Mesendoderm (in vitro differentiated cells): ENCODE results near the gene GNAQ.

Experiments
- DNase-seq: peaks from one replicate; pipeline ENCODE4 v3.0.0; 2013
- H2AK5ac ChIP-seq: 2 replicates; pipeline ENCODE4 v1.6.1; 2013; ENCODE audit warnings: low read length, inconsistent platforms
- H2BK120ac ChIP-seq: 2 replicates; pipeline ENCODE4 v1.6.1; 2013; ENCODE audit warnings: low read depth, mild to moderate bottlenecking, low read length, moderate library complexity, mixed read lengths
- H2BK15ac ChIP-seq: replicated peaks from 2 replicates; pipeline ENCODE4 v1.6.1; 2013; ENCODE audit warnings: low read depth, mild to moderate bottlenecking, moderate library complexity
- H2BK5ac ChIP-seq: 2 replicates; pipeline ENCODE4 v1.6.1; 2013; ENCODE audit warnings: low read length, inconsistent platforms
- H3K18ac ChIP-seq: 2 replicates; pipeline ENCODE4 v1.6.1; 2013; ENCODE audit warnings: mild to moderate bottlenecking, low read length, mixed read lengths
- H3K23ac ChIP-seq: one replicate; pipeline ENCODE4 v1.6.1; 2013; ENCODE audit warnings: low read length
- H3K27ac ChIP-seq: 2 replicates; pipeline ENCODE4 v1.5.1; 2013; ENCODE audit warnings: low read depth, mild to moderate bottlenecking, inconsistent platforms, low read length, moderate library complexity
- H3K27me3 ChIP-seq: 2 replicates; pipeline ENCODE4 v1.6.1; 2013; ENCODE audit warnings: low read length, control low read depth, mild to moderate bottlenecking, inconsistent platforms; ENCODE audit not compliant: insufficient read depth, poor library complexity
- H3K36me3 ChIP-seq: 2 replicates; pipeline ENCODE4 v1.6.1; 2013; ENCODE audit warnings: low read length, inconsistent platforms; ENCODE audit not compliant: control insufficient read depth, insufficient read depth
- H3K4ac ChIP-seq: one replicate; pipeline ENCODE4 v1.6.1; 2013; ENCODE audit warnings: low read depth, mild to moderate bottlenecking, low read length, moderate library complexity
- H3K4me1 ChIP-seq: 2 replicates; pipeline ENCODE4 v1.6.1; 2013; ENCODE audit warnings: low read depth, low read length, inconsistent platforms; ENCODE audit not compliant: control insufficient read depth
- H3K4me2 ChIP-seq: 2 replicates; pipeline ENCODE4 v1.6.1; 2013; ENCODE audit warnings: low read length
- H3K4me3 ChIP-seq: 2 replicates; pipeline ENCODE4 v1.5.1; 2013; ENCODE audit warnings: mild to moderate bottlenecking, low read length
- H3K56ac ChIP-seq: one replicate; pipeline ENCODE4 v1.6.1; 2013; ENCODE audit warnings: low read length
- H3K79me1 ChIP-seq: 2 replicates; pipeline ENCODE4 v1.6.1; 2013; ENCODE audit warnings: low read length, inconsistent platforms
- H3K79me2 ChIP-seq: 2 replicates; pipeline ENCODE4 v1.6.1; 2013; ENCODE audit warnings: mild to moderate bottlenecking, low read length; ENCODE audit not compliant: control insufficient read depth, insufficient read depth
- H3K9ac ChIP-seq: 2 replicates; pipeline ENCODE4 v1.6.1; 2013; ENCODE audit warnings: low read length, inconsistent platforms
- H4K5ac ChIP-seq: one replicate; pipeline ENCODE4 v1.6.1; 2013; ENCODE audit warnings: low read length
- H4K8ac ChIP-seq: one replicate; pipeline ENCODE4 v1.6.1; 2013; ENCODE audit warnings: low read depth, mild to moderate bottlenecking, control low read depth, low read length, moderate library complexity
- WGBS: extraction: QIAGEN DNeasy Blood & Tissue Kit; methylation state at CpG from one replicate; pipeline ENCODE4 v1.1.7; 2013; ENCODE audit warnings: low lambda C conversion rate, missing lambda C conversion rate; ENCODE audit not compliant: insufficient coverage; ENCODE audit errors: extremely low coverage; 5-methylcytosine and 5-hydroxymethylcytosine counted together

GNAQ gene

GRCh38 chr9:78014776-78015175, 16.8 kb downstream of the GNAQ start:
- Histone ChIP-seq H3K18ac (no peak overlapping the region), H3K9ac (no peak overlapping the region), H3K4ac (no peak overlapping the region), H2BK5ac (no peak overlapping the region), H3K27me3 (peaks cover 2% of the 10 kb centered on the region), H3K79me1 (peaks cover 13% of the 10 kb centered on the region), H3K79me2 (peaks cover 36% of the 10 kb centered on the region), H2BK120ac (no peak overlapping the region), H3K23ac (no peak overlapping the region), H4K8ac (no peak overlapping the region), H2AK5ac (no peak overlapping the region), H3K4me3 (no peak overlapping the region), H4K5ac (no peak overlapping the region), H2BK15ac (no peak overlapping the region), H3K56ac (no peak overlapping the region), H3K4me1 (peaks cover 5% of the 10 kb centered on the region), H3K4me2 (no peak overlapping the region), H3K36me3 (no peaks in the 10 kb centered on the region), H3K27ac (no peak overlapping the region)
- DNase-seq: no peak
- WGBS: no CpG with 5 or more reads among the region's 6 CpGs

- H3K36me3 ChIP-seq: no peaks in the 10 kb centered on the region
- H3K27ac ChIP-seq: no peak overlapping the region
- no peak overlapping the region for H3K18ac ChIP-seq
- no peak overlapping the region for H4K5ac ChIP-seq
- H2AK5ac ChIP-seq: no peak overlapping the region
- no peak overlapping the region for H3K4ac ChIP-seq
- no peak overlapping the region for H2BK120ac ChIP-seq
- no CpG with 5 or more reads among the region's 1 CpG for WGBS
- H4K8ac ChIP-seq: no peak overlapping the region
- H2BK15ac ChIP-seq: no peak overlapping the region
- peaks cover 35% of the 10 kb centered on the region for H3K79me2 ChIP-seq
- no peak overlapping the region for H2BK5ac ChIP-seq
- no peak for DNase-seq
- H3K79me1 ChIP-seq: peaks cover 13% of the 10 kb centered on the region
- H3K9ac ChIP-seq: no peak overlapping the region
- H3K23ac ChIP-seq: no peak overlapping the region
- peaks cover 2% of the 10 kb centered on the region for H3K27me3 ChIP-seq
- H3K4me3 ChIP-seq: no peak overlapping the region
- no peak overlapping the region for H3K56ac ChIP-seq
- H3K4me2 ChIP-seq: no peak overlapping the region
- H3K4me1 ChIP-seq: peaks cover 5% of the 10 kb centered on the region
Observed at GRCh38 chr9:78013934-78014333, 17.7 kb downstream of the GNAQ start.

GRCh38 chr9:78011049-78011448, 20.6 kb downstream of the GNAQ start:
- Histone ChIP-seq H3K79me1 (peaks cover 16% of the 10 kb centered on the region), H3K36me3 (no peaks in the 10 kb centered on the region), H3K4me1 (peaks cover 5% of the 10 kb centered on the region), H2AK5ac (no peak overlapping the region), H4K5ac (no peak overlapping the region), H3K27ac (no peak overlapping the region), H4K8ac (no peak overlapping the region), H3K79me2 (peaks cover 36% of the 10 kb centered on the region), H2BK15ac (no peak overlapping the region), H2BK120ac (no peak overlapping the region), H3K9ac (no peak overlapping the region), H3K23ac (no peak overlapping the region), H3K27me3 (peaks cover 2% of the 10 kb centered on the region), H3K4ac (no peak overlapping the region), H2BK5ac (no peak overlapping the region), H3K18ac (no peak overlapping the region), H3K4me3 (no peak overlapping the region), H3K56ac (no peak overlapping the region), H3K4me2 (no peak overlapping the region)
- DNase-seq: no peak

- DNase-seq: no peak
- no peak overlapping the region for H3K27ac ChIP-seq
- H4K8ac ChIP-seq: no peak overlapping the region
- H3K23ac ChIP-seq: no peak overlapping the region
- H2BK120ac ChIP-seq: no peak overlapping the region
- H3K27me3 ChIP-seq: peaks cover 2% of the 10 kb centered on the region
- H3K18ac ChIP-seq: no peak overlapping the region
- no peaks in the 10 kb centered on the region for H3K36me3 ChIP-seq
- no peak overlapping the region for H2BK5ac ChIP-seq
- no peak overlapping the region for H2BK15ac ChIP-seq
- peaks cover 21% of the 10 kb centered on the region for H3K79me1 ChIP-seq
- peaks cover 5% of the 10 kb centered on the region for H3K4me1 ChIP-seq
- no peak overlapping the region for H2AK5ac ChIP-seq
- peaks cover 40% of the 10 kb centered on the region for H3K79me2 ChIP-seq
- H3K9ac ChIP-seq: no peak overlapping the region
- no peak overlapping the region for H3K4ac ChIP-seq
- H3K4me2 ChIP-seq: no peak overlapping the region
- H3K4me3 ChIP-seq: no peak overlapping the region
- no peak overlapping the region for H4K5ac ChIP-seq
- WGBS: no CpG with 5 or more reads among the region's 5 CpGs
- no peak overlapping the region for H3K56ac ChIP-seq
Observed at GRCh38 chr9:78010445-78010844, 21.2 kb downstream of the GNAQ start.

GRCh38 chr9:78009186-78009585, 22.4 kb downstream of the GNAQ start:
- DNase-seq: no peak
- no peak overlapping the region for H3K18ac ChIP-seq
- H2BK120ac ChIP-seq: no peak overlapping the region
- no peak overlapping the region for H4K5ac ChIP-seq
- no peak overlapping the region for H2BK5ac ChIP-seq
- H3K4me1 ChIP-seq: peaks cover 5% of the 10 kb centered on the region
- H3K4ac ChIP-seq: no peak overlapping the region
- no peak overlapping the region for H3K4me3 ChIP-seq
- no CpG with 5 or more reads among the region's 4 CpGs for WGBS
- no peak overlapping the region for H4K8ac ChIP-seq
- H3K23ac ChIP-seq: no peak overlapping the region
- no peak overlapping the region for H2AK5ac ChIP-seq
- H2BK15ac ChIP-seq: no peak overlapping the region
- H3K56ac ChIP-seq: no peak overlapping the region
- peaks cover 44% of the 10 kb centered on the region for H3K79me2 ChIP-seq
- H3K9ac ChIP-seq: no peak overlapping the region
- H3K27ac ChIP-seq: no peak overlapping the region
- no peaks in the 10 kb centered on the region for H3K36me3 ChIP-seq
- no peak overlapping the region for H3K4me2 ChIP-seq
- peaks cover 28% of the 10 kb centered on the region for H3K79me1 ChIP-seq
- peaks cover 2% of the 10 kb centered on the region for H3K27me3 ChIP-seq

GRCh38 chr9:78006734-78007133, 24.9 kb downstream of the GNAQ start:
- Histone ChIP-seq H3K23ac (no peak overlapping the region), H2AK5ac (no peak overlapping the region), H3K56ac (no peak overlapping the region), H3K18ac (no peak overlapping the region), H4K5ac (no peak overlapping the region), H2BK120ac (no peak overlapping the region), H3K9ac (no peak overlapping the region), H3K36me3 (no peaks in the 10 kb centered on the region), H2BK15ac (no peak overlapping the region), H3K27me3 (peaks cover 2% of the 10 kb centered on the region), H3K4me1 (peaks cover 5% of the 10 kb centered on the region), H4K8ac (no peak overlapping the region), H3K4me2 (no peak overlapping the region), H3K4ac (no peak overlapping the region), H3K4me3 (no peak overlapping the region), H2BK5ac (no peak overlapping the region), H3K27ac (no peak overlapping the region), H3K79me2 (peaks cover 42% of the 10 kb centered on the region), H3K79me1 (peaks cover 27% of the 10 kb centered on the region)
- no peak for DNase-seq
- WGBS: no CpG with 5 or more reads among the region's 1 CpG
